Gastroesophageal sphincter (tissue), 3 donors: ENCODE data around the gene LIN7C.

Experiments
- POLR2A ChIP-seq, 2 donors: fragments of 450-650 bp; IDR thresholded peaks; one replicate each; pipeline ENCODE4 v1.6.1; 2017; ENCODE audit warnings: antibody characterized with exemption in 2 of 2, mild to moderate bottlenecking in 2 of 2, moderate library complexity in 1 of 2
- TF ChIP-seq, protein P1 (sequence below), 4 experiments: fragments of 200-600 bp in 2 of 4; fragments of 450-650 bp in 2 of 4; sonication (generic) in 1 of 4; IDR thresholded peaks; one replicate each; pipeline ENCODE4 v1.5.1; 2017 to 2019; ENCODE audit warnings: antibody characterized with exemption in 4 of 4, mild to moderate bottlenecking in 2 of 4, moderate library complexity in 2 of 4

DNA sequence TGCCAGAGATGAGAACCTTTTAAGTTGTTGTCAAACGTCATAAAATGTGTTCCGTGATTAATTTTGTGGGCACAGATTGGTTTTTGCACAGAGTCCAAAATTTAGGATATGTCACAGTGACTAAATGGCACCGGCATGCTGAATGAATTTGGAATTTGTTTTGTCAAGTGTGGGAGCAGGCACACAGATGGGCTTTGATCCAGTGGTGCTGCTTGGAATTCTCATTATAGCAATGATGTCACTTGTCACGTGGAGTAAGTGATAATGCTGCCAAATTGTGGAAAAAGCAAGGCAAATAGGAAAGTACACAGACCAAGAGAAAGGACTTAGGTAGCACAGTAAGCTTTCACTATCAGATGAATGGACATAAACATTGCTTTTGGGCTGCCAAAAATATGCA lies 8.0 kb upstream of the LIN7C start:
- TF ChIP-seq, protein P1, sequence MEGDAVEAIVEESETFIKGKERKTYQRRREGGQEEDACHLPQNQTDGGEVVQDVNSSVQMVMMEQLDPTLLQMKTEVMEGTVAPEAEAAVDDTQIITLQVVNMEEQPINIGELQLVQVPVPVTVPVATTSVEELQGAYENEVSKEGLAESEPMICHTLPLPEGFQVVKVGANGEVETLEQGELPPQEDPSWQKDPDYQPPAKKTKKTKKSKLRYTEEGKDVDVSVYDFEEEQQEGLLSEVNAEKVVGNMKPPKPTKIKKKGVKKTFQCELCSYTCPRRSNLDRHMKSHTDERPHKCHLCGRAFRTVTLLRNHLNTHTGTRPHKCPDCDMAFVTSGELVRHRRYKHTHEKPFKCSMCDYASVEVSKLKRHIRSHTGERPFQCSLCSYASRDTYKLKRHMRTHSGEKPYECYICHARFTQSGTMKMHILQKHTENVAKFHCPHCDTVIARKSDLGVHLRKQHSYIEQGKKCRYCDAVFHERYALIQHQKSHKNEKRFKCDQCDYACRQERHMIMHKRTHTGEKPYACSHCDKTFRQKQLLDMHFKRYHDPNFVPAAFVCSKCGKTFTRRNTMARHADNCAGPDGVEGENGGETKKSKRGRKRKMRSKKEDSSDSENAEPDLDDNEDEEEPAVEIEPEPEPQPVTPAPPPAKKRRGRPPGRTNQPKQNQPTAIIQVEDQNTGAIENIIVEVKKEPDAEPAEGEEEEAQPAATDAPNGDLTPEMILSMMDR (IDR thresholded peaks at IDR 0.05): no peak
- no peak for TF ChIP-seq POLR2A (IDR thresholded peaks at IDR 0.05)
